Mesenchymal stem cell (in vitro differentiated cells and primary cell): Measurements from ENCODE around the gene TTLL8.

Experiments
- DNase-seq: peaks from one replicate; pipeline ENCODE4 v3.0.0-alpha.2; 2013
- H2AFZ ChIP-seq: one replicate; pipeline ENCODE4 v1.6.1; 2013; ENCODE audit warnings: low read depth, mild to moderate bottlenecking, control low read depth, inconsistent platforms, low read length, moderate library complexity
- H2AK5ac ChIP-seq: 2 replicates; pipeline ENCODE4 v1.6.1; 2013; ENCODE audit warnings: low read length, moderate library complexity, mild to moderate bottlenecking, inconsistent platforms; ENCODE audit not compliant: severe bottlenecking
- H2BK120ac ChIP-seq: one replicate; pipeline ENCODE4 v1.6.1; 2013; ENCODE audit warnings: low read depth, mild to moderate bottlenecking, inconsistent platforms, low read length, moderate library complexity
- H2BK12ac ChIP-seq, 2 experiments: one replicate each; pipeline ENCODE4 v1.6.1; 2013; ENCODE audit warnings: inconsistent platforms in 2 of 2, low read length in 2 of 2, mild to moderate bottlenecking in 2 of 2, moderate library complexity in 2 of 2, control low read depth in 1 of 2
- H2BK15ac ChIP-seq: one replicate; pipeline ENCODE4 v1.6.1; 2013; ENCODE audit warnings: mild to moderate bottlenecking, low read depth, inconsistent platforms; ENCODE audit not compliant: poor library complexity, severe bottlenecking
- H2BK5ac ChIP-seq: 2 replicates; pipeline ENCODE4 v1.6.1; 2013; ENCODE audit warnings: low read depth, mild to moderate bottlenecking, low read length, control low read depth, inconsistent platforms; ENCODE audit not compliant: poor library complexity, severe bottlenecking
- H3K14ac ChIP-seq, 2 experiments: one replicate each; pipeline ENCODE4 v1.6.1; 2013; ENCODE audit warnings: inconsistent platforms in 2 of 2, low read length in 2 of 2, control low read depth in 1 of 2, mild to moderate bottlenecking in 1 of 2, moderate library complexity in 1 of 2
- H3K18ac ChIP-seq, 2 experiments: one replicate each; pipeline ENCODE4 v1.6.1; 2013; ENCODE audit warnings: inconsistent platforms in 2 of 2, low read length in 2 of 2, control low read depth in 1 of 2, low read depth in 1 of 2, mild to moderate bottlenecking in 1 of 2
- H3K23ac ChIP-seq, 2 experiments: one replicate each; pipeline ENCODE4 v1.6.1; 2013; ENCODE audit warnings: inconsistent platforms in 2 of 2, low read length in 2 of 2, mild to moderate bottlenecking in 2 of 2, moderate library complexity in 2 of 2, control low read depth in 1 of 2
- H3K27ac ChIP-seq: 2 replicates; pipeline ENCODE4 v1.5.1; 2013; ENCODE audit warnings: mild to moderate bottlenecking, moderate library complexity, low read length, control low read depth, inconsistent platforms; ENCODE audit not compliant: poor library complexity, severe bottlenecking
- H3K27me3 ChIP-seq, 2 experiments: 2 replicates each; pipeline versions ENCODE4 v1.6.1 to v1.7.0; 2013; ENCODE audit warnings: low read length in 2 of 2, mild to moderate bottlenecking in 2 of 2, moderate library complexity in 2 of 2, control low read depth in 1 of 2, inconsistent platforms in 1 of 2; ENCODE audit not compliant: control insufficient read depth in 1 of 2, insufficient read depth in 1 of 2
- H3K36me3 ChIP-seq, 2 experiments: 2 replicates each; pipeline versions ENCODE4 v1.6.1 to v1.7.0; 2013; ENCODE audit warnings: low read length in 2 of 2, control low read depth in 1 of 2, inconsistent platforms in 1 of 2, low read depth in 1 of 2, mild to moderate bottlenecking in 1 of 2; ENCODE audit not compliant: insufficient read depth in 2 of 2, control insufficient read depth in 1 of 2
- H3K4ac ChIP-seq, 2 experiments: one replicate each; pipeline ENCODE4 v1.6.1; 2013; ENCODE audit warnings: inconsistent platforms in 2 of 2, low read length in 2 of 2, mild to moderate bottlenecking in 2 of 2, moderate library complexity in 2 of 2, control low read depth in 1 of 2, low read depth in 1 of 2
- H3K4me1 ChIP-seq: 2 replicates; pipeline ENCODE4 v1.6.1; 2013; ENCODE audit warnings: low read depth, low read length, control low read depth; ENCODE audit not compliant: control insufficient read depth, insufficient read depth
- H3K4me2 ChIP-seq: 2 replicates; pipeline ENCODE4 v1.6.1; 2013; ENCODE audit warnings: low read length, mild to moderate bottlenecking, inconsistent platforms; ENCODE audit not compliant: poor library complexity, severe bottlenecking
- H3K4me3 ChIP-seq, 2 experiments: 2 replicates each; pipeline versions ENCODE4 v1.5.1 to v1.7.0; 2013; ENCODE audit warnings: low read length in 2 of 2, mild to moderate bottlenecking in 2 of 2, control low read depth in 1 of 2, low read depth in 1 of 2; ENCODE audit not compliant: insufficient read depth in 1 of 2
- H3K79me1 ChIP-seq: replicated peaks from 2 replicates; pipeline ENCODE4 v1.6.1; 2013; ENCODE audit warnings: mild to moderate bottlenecking, control low read depth, low read length, inconsistent platforms; ENCODE audit not compliant: poor library complexity, severe bottlenecking
- H3K9ac ChIP-seq: 2 replicates; pipeline ENCODE4 v1.7.0; 2013; ENCODE audit warnings: mild to moderate bottlenecking, low read length, moderate library complexity
- H3K9me3 ChIP-seq: 2 replicates; pipeline ENCODE4 v1.7.0; 2013; ENCODE audit warnings: mild to moderate bottlenecking, low read length; ENCODE audit not compliant: control insufficient read depth
- H4K8ac ChIP-seq: one replicate; pipeline ENCODE4 v1.6.1; 2013; ENCODE audit warnings: inconsistent platforms, mild to moderate bottlenecking, low read length, moderate library complexity
- H4K91ac ChIP-seq: one replicate; pipeline ENCODE4 v1.6.1; 2013; ENCODE audit warnings: mild to moderate bottlenecking, low read length, inconsistent platforms
- WGBS: methylation state at CpG from one replicate; pipeline ENCODE4 v1.1.7; 2013; ENCODE audit warnings: mixed read lengths; 5-methylcytosine and 5-hydroxymethylcytosine counted together

The TTLL8 gene

GRCh38 chr22:49973018-49973961 lies 84.8 kb downstream of the TTLL8 start:
- no peak overlapping the region for H2BK120ac ChIP-seq
- no peak overlapping the region for H3K9ac ChIP-seq
- peaks cover 28% of the 10 kb centered on the region for H3K4me1 ChIP-seq
- H3K4ac ChIP-seq = peak overlapping the region in 1 of 2 experiments; percentile 57
- peak overlapping the region in 1 of 2 experiments; percentile 73 for H3K14ac ChIP-seq
- H2BK15ac ChIP-seq = no peak overlapping the region
- no peak overlapping the region for H3K4me2 ChIP-seq
- H2AFZ ChIP-seq = no peak overlapping the region
- no peak overlapping the region for H3K4me3 ChIP-seq
- WGBS = 90% methylated on average over 5 of the region's 5 CpGs
- peak overlapping the region in 1 of 2 experiments; percentile 82 for H2BK12ac ChIP-seq
- H3K27me3 ChIP-seq = no peaks in the 10 kb centered on the region
- peak overlapping the region in 1 of 2 experiments; percentile 79 for H3K18ac ChIP-seq
- H3K79me1 ChIP-seq = no peaks in the 10 kb centered on the region
- H4K8ac ChIP-seq = no peak overlapping the region
- peak overlapping the region in 1 of 2 experiments; percentile 66 for H3K23ac ChIP-seq
- no peaks in the 10 kb centered on the region for H3K9me3 ChIP-seq
- peak overlapping the region; percentile 14 for H4K91ac ChIP-seq
- peaks cover 0 to 3% of the 10 kb centered on the region in 2 experiments for H3K36me3 ChIP-seq
- H2AK5ac ChIP-seq = no peak overlapping the region
- DNase-seq = peak; percentile 46
- no peak overlapping the region for H2BK5ac ChIP-seq
- no peak overlapping the region for H3K27ac ChIP-seq

GRCh38 chr22:49972163-49973017 lies 85.7 kb downstream of the TTLL8 start:
- 49% methylated on average over 38 of the region's 45 CpGs for WGBS
- Histone ChIP-seq H4K8ac (peak overlapping the region; percentile 91), H3K27me3 (no peaks in the 10 kb centered on the region), H4K91ac (peak overlapping the region; percentile 96), H2BK120ac (peak overlapping the region; percentile 98), H3K9ac (peak overlapping the region; percentile 83), H3K4me3 (peak overlapping the region in 1 of 2 experiments; percentile 79), H3K4ac (peak overlapping the region; percentile 42 to 51), H2AK5ac (no peak overlapping the region), H2BK12ac (peak overlapping the region; percentile 33 to 89), H3K4me2 (no peak overlapping the region), H3K14ac (no peak overlapping the region), H2AFZ (no peak overlapping the region), H3K23ac (no peak overlapping the region), H3K4me1 (peaks cover 33% of the 10 kb centered on the region), H2BK15ac (peak overlapping the region; percentile 85), H3K36me3 (peaks cover 0 to 10% of the 10 kb centered on the region in 2 experiments), H3K9me3 (no peaks in the 10 kb centered on the region), H3K27ac (no peak overlapping the region), H2BK5ac (no peak overlapping the region), H3K18ac (peak overlapping the region in 1 of 2 experiments; percentile 81), H3K79me1 (no peaks in the 10 kb centered on the region)
- DNase-seq = no peak

GRCh38 chr22:49971232-49972162 lies 86.6 kb downstream of the TTLL8 start:
- peaks cover 0 to 14% of the 10 kb centered on the region in 2 experiments for H3K36me3 ChIP-seq
- peak overlapping the region; percentile 83 for H3K9ac ChIP-seq
- peak overlapping the region; percentile 63 to 87 for H3K14ac ChIP-seq
- peaks cover 4% of the 10 kb centered on the region for H3K79me1 ChIP-seq
- H3K27me3 ChIP-seq = no peaks in the 10 kb centered on the region
- peak overlapping the region; percentile 71 to 89 for H2BK12ac ChIP-seq
- H4K8ac ChIP-seq = peak overlapping the region; percentile 91
- peak overlapping the region; percentile 75 for H3K4me2 ChIP-seq
- H2BK120ac ChIP-seq = peak overlapping the region; percentile 98
- H3K27ac ChIP-seq = no peak overlapping the region
- peaks cover 42% of the 10 kb centered on the region for H3K4me1 ChIP-seq
- 3% methylated on average over 58 of the region's 81 CpGs for WGBS
- peak overlapping the region in 1 of 2 experiments; percentile 79 for H3K23ac ChIP-seq
- no peak overlapping the region for H2BK5ac ChIP-seq
- H2AFZ ChIP-seq = no peak overlapping the region
- H2AK5ac ChIP-seq = no peak overlapping the region
- H3K4me3 ChIP-seq = peak overlapping the region; percentile 56 to 79
- peak overlapping the region; percentile 96 for H4K91ac ChIP-seq
- H3K18ac ChIP-seq = peak overlapping the region; percentile 81 to 96
- peak overlapping the region; percentile 99 for H2BK15ac ChIP-seq
- peak overlapping the region; percentile 42 to 88 for H3K4ac ChIP-seq
- DNase-seq = no peak
- no peaks in the 10 kb centered on the region for H3K9me3 ChIP-seq
